ENCODE measurements around the gene SMKR1.
"Not testable (repeated sequence)": the region's sequence is repeated elsewhere in the genome, so short reads cannot be mapped to it uniquely, and the experiment has no call there.

Gene SMKR1

GRCh38 chr7:129489491-129489890 is 12.8 kb upstream of the SMKR1 start:
- DNase-seq: no peak

DNA sequence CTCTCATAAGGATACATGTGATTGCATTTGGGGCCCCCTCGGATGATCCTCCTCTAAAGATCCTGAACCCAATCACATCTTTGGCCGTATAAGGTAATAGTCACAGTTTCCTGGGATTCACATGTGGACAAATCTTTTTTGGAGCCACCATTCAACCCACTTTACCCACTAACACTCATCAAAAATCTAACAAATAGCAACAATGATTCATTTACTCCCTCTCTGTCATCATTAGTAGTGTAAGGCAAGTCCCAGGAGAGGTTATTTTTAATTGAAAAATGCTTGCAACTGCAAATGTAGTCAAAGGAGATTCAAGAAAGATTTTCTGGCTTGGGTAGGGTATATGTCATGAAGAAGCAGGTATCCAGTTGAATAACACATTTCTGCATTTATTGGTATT is 9.9 kb upstream of the SMKR1 start:
- DNase-seq: no peak

- DNase-seq: no peak
Observed at GRCh38 chr7:129493555-129493954, 8.8 kb upstream of the SMKR1 start.

- DNase-seq: peak; percentile 62
Observed at GRCh38 chr7:129494041-129494440, 8.3 kb upstream of the SMKR1 start.

GRCh38 chr7:129495987-129496386 is 6.3 kb upstream of the SMKR1 start:
- DNase-seq: peak; percentile 12

DNA sequence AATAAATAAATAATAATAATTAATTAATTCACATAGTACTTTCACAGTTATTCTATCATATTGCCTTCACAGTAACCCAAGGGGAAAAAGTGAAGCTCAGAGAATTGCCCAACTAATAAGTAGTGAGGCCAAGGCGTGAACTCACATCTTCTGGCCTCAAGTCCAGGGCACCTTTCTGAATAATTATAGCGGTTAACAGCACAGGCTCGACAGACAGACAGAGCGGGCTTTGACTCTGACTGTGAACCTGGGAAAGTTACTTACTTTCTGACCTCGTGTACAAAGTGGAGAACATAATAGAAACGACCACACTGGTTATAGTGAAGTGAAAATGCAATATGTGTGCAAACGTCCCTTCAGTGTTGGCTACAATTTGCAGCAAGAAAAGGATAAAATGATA is 5.7 kb upstream of the SMKR1 start:
- DNase-seq: no peak

GRCh38 chr7:129497156-129497555 is 5.2 kb upstream of the SMKR1 start:
- DNase-seq: no peak

GRCh38 chr7:129498021-129498420 is 4.3 kb upstream of the SMKR1 start:
- DNase-seq: no peak

- no peak for DNase-seq
Observed at GRCh38 chr7:129499999-129500398, 2.3 kb upstream of the SMKR1 start.

DNA sequence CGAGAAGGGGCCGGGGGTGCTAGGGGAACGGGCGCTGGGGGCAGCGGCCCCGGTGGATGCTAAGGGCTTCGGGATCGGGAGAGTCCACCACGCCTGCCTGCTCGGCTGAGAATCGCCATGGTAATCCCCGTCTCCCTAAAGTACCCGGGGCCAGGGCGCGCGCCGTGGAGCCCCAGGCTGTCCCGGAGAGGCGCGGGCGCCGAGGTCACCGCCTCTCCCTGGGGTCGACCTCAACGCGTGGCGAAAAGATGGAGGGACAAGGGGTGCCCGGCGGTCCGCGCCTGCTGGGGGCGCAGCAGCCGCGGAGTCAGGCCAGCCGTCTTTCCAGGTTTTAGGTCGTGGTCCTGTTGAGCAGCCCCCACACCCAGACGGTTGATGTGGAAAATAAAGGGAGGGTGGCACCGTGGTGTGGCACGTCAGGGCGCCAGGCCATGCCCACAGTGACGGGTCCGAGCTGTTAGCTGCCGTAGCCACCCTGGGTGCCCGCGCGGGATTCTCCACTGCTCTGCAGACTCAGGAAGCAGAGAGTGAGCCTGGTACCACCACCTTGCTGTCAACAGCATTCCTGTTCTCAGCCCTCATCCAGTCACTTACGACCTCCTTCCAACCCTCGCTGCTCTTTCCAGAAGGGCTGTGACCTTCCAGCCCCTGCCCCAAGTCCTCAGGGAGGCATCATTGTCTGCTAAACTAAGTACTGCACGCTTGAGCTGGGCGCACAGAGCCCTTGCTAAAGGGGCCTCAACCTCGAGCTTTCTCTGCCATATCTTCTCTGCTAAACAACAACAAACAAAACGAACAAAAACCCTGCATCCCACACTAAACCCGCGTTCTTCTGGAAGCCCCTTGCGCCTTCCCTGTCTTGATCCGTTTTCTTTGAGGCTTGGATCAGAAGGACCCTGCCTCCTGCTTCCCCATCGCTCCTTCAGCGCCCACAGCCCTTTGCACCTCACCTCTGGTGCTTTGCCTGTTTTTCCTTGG is 666 bp downstream of the SMKR1 start:
- DNase-seq: no peak

DNA sequence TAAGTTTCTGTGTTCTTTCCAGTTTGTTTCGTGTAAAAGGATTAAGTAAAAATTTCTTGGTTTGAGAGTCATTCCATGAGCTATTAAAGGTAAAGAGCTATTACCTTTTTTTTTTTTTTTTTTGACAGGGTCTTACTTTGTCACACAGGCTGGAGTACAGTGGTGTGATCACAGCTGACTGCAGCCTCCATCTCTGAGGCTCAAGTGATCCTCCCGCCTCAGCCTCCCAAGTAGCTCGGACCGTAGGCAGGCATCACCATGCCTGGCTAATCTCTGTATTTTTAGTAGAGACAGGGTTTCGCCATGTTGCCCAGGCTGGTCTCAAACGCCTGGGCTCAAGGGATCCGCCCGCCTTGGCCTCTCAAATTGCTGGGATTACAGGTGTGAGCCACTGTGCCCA is 1.4 kb downstream of the SMKR1 start:
- DNase-seq: no peak

GRCh38 chr7:129512192-129512591 is 9.9 kb downstream of the SMKR1 start:
- DNase-seq: no peak

DNA sequence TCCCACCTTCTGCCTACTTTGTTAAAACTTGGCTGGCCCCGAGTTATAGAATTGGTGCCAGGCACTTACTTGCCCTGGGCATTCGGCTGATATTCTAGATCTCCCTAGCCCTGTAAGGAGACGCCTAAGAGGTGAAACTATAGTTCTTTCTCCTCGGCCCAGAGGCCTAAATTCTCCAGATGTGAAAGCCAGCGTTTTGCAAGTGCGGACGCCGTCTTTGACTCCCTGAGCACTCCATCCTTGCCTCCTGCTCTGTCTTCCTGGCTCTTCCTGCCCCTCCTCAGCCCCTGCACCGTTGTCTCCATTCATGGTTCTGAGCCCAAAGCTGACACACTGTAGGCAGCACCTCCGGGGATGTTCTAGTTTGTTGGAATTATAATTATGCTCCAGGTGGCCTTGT is 11.2 kb downstream of the SMKR1 start:
- no peak for DNase-seq

- DNase-seq: no peak
Observed at GRCh38 chr7:129514683-129515082, 12.4 kb downstream of the SMKR1 start.

GRCh38 chr7:129515381-129515780 is 13.1 kb downstream of the SMKR1 start:
- no peak for DNase-seq

DNA sequence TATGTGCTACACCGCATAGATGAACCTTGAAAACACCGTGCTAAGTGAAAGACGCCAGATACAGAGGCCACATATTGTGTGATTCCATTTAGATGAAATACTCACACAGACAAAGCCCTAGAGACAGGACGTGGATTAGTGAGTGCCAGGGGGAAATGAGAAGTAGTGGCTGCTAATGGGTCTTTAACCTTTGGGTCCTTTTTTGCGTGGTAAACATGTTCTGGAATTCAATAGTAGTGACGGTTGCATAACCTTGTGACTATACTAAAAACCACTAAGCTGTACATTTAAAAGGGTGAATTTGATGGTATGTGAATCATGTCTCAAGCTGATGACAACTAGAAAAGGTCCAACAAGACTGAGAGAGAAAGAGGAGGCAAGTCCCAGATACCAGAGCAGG is 15.6 kb downstream of the SMKR1 start:
- DNase-seq: no peak

- no peak for DNase-seq
Observed at GRCh38 chr7:129519464-129519863, 17.1 kb downstream of the SMKR1 start.

DNA sequence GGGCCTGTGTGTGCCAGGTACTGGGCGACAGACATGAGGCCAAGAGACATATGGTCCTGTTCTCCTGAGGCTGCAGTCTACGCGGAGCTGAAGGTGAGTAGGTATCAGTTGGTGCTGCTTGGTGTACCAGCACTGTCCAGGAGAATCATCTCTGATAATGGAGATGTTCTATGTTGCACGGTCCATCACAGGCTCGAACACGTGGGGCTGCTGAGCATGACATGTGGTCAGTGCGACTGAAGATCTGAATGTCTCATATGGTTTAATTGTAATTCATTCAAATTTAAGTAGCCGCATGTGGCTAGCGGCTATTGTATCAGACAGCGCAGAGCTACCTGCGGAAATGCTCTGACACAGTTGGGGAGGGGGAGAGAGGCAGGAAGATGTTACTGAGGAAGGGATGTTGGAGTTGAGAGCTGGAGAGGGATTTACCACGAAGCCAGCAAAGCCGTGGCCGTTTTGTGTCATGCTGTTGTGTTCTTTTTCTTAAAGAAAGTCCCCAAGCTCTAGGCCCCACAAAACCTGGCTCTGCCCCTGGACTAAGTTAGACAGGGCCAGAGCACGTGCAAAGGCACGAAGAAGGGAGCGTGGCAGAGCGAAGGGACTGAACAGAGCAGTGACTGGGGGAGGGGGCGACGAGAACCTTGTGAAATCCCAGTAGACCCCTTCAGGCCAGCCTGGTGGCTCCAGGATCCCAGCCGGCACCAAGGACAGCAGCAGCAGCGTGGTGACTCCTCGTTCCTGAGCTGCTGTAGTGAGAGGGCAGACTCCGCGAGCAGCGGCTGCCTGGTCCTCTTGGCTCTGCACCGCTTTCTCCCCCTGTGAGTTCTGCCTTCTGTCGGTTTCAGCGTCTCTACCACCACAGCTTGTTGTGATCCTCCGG is 20.0 kb downstream of the SMKR1 start:
- no peak for DNase-seq

GRCh38 chr7:129522971-129523340 is 20.6 kb downstream of the SMKR1 start:
- DNase-seq: no peak

DNA sequence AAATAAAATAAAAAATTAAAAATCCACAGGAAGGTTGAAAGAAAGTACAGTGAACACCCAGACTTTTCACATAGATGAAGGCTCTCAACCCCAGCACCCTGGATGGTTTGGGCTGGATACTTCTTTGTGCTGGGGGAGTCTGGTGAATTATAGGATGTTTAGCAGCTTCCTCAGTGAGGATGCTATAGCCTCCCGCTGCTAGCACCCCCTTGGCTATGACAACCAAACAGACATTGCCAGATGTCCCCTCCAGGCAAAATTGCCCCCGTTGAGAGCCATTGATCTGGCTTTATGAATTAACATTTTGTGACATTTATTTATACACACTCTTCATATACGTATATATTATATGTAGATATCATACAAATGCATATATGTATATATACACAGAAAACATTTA is 21.6 kb downstream of the SMKR1 start:
- DNase-seq: no peak

- DNase-seq: not testable (repeated sequence)
Observed at GRCh38 chr7:129524405-129524804, 22.1 kb downstream of the SMKR1 start.

- DNase-seq: no peak
Observed at GRCh38 chr7:129525225-129525862, 23.0 kb downstream of the SMKR1 start.

- DNase-seq: no peak
Observed at GRCh38 chr7:129529643-129530042, 27.3 kb downstream of the SMKR1 start.
